ENCODE results near the gene JPT1.

The JPT1 gene

DNA sequence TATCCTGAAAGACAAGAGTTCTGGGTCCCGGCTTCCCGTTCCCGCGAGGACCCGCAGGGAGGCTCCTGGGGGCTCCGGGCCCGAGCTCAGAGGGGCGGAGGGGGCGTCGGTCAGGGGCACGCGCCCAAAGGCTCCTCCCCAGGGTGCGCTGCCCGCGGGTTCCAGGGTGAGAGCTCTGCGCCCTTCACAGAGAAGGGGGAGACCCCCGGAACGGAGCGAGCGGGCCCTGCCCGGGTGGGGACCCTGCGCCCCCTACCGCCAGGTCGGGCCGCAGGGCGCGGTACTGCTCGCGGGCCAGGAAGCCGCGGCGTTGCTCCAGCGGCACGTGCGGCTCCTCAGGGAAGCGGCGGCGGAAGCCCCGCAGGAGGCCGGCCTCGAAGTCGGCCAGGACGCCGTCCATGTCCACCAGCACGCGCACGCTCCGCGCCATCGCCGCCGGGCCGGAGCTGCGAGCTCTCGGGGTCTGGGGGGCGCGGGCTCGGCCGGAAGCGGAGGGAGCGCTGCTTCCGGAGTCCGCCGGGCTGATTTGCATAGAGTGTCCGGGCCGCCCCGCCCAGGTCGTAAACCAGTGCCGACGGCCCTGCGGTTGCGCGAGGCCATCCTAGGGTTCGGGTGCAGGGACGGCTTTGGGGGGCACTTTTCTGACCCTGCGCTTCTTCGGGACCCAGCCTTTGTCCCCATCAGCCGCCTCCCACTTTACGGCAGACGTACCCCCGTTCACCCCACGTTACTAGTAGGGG lies 22.9 kb downstream of the JPT1 start, which contains the start of gene NT5C (continued):
- TF ChIP-seq FEZF1 (tag by site-specific recombination; IDR thresholded peaks at IDR 0.05) (no peak), KLF9 (tag by site-specific recombination; IDR thresholded peaks at IDR 0.05; ENCODE audit: low read depth) (peak; percentile 40; the same call in 1 of the 2 replicates), ZFP41 (tag by site-specific recombination; IDR thresholded peaks at IDR 0.05; ENCODE audit: borderline replicate concordance) (no peak), ZNF416 (tag by site-specific recombination; IDR thresholded peaks at IDR 0.05) (no peak), ZNF202 (tag by site-specific recombination; IDR thresholded peaks at IDR 0.05; ENCODE audit: borderline replicate concordance) (no peak), ZNF121 (tag by site-specific recombination; IDR thresholded peaks at IDR 0.05) (0 out of 2 replicates have a peak, but pooled peaks have one; percentile 34), ZNF610 (tag by site-specific recombination; IDR thresholded peaks at IDR 0.05; ENCODE audit: borderline replicate concordance) (no peak), ZNF558 (tag by site-specific recombination; IDR thresholded peaks at IDR 0.05) (no peak), ZNF776 (tag by site-specific recombination; IDR thresholded peaks at IDR 0.05; ENCODE audit: borderline replicate concordance) (no peak), ZBTB20 (tag by site-specific recombination; IDR thresholded peaks at IDR 0.05) (peak; percentile 54), ZNF501 (tag by site-specific recombination; IDR thresholded peaks at IDR 0.05) (no peak), GFI1B (tag by site-specific recombination; IDR thresholded peaks at IDR 0.05) (no peak), ZNF843 (tag by site-specific recombination; IDR thresholded peaks at IDR 0.05) (no peak), ZNF555 (tag by site-specific recombination; conservative IDR thresholded peaks at IDR 0.05) (no peak), ZNF654 (tag by site-specific recombination; IDR thresholded peaks at IDR 0.05; ENCODE audit: low read depth) (no peak), ZNF544 (tag by site-specific recombination; IDR thresholded peaks at IDR 0.05) (no peak), ZNF132 (tag by site-specific recombination; IDR thresholded peaks at IDR 0.05; ENCODE audit: borderline replicate concordance) (no peak), RBAK (tag by site-specific recombination; IDR thresholded peaks at IDR 0.05) (no peak), ZNF623 (tag by site-specific recombination; IDR thresholded peaks at IDR 0.05) (no peak), ZNF37A (tag by site-specific recombination; IDR thresholded peaks at IDR 0.05) (no peak), ZNF549 (tag by site-specific recombination; IDR thresholded peaks at IDR 0.05) (no peak), ZNF624 (tag by site-specific recombination; IDR thresholded peaks at IDR 0.05) (no peak), HOXC10 (CRISPR knock-in tag; IDR thresholded peaks at IDR 0.05) (peak; percentile 96; the same call in 1 of the 2 replicates), ZNF701 (tag by site-specific recombination; IDR thresholded peaks at IDR 0.05) (no peak), KLF10 (tag by site-specific recombination; IDR thresholded peaks at IDR 0.05) (peak; percentile 77; the same call in 1 of the 2 replicates)
- TF ChIP-seq, protein P1, sequence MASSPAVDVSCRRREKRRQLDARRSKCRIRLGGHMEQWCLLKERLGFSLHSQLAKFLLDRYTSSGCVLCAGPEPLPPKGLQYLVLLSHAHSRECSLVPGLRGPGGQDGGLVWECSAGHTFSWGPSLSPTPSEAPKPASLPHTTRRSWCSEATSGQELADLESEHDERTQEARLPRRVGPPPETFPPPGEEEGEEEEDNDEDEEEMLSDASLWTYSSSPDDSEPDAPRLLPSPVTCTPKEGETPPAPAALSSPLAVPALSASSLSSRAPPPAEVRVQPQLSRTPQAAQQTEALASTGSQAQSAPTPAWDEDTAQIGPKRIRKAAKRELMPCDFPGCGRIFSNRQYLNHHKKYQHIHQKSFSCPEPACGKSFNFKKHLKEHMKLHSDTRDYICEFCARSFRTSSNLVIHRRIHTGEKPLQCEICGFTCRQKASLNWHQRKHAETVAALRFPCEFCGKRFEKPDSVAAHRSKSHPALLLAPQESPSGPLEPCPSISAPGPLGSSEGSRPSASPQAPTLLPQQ (tag by site-specific recombination; IDR thresholded peaks at IDR 0.05), result no peak; the same call in none of the 2 replicates
- TF ChIP-seq, protein P2, sequence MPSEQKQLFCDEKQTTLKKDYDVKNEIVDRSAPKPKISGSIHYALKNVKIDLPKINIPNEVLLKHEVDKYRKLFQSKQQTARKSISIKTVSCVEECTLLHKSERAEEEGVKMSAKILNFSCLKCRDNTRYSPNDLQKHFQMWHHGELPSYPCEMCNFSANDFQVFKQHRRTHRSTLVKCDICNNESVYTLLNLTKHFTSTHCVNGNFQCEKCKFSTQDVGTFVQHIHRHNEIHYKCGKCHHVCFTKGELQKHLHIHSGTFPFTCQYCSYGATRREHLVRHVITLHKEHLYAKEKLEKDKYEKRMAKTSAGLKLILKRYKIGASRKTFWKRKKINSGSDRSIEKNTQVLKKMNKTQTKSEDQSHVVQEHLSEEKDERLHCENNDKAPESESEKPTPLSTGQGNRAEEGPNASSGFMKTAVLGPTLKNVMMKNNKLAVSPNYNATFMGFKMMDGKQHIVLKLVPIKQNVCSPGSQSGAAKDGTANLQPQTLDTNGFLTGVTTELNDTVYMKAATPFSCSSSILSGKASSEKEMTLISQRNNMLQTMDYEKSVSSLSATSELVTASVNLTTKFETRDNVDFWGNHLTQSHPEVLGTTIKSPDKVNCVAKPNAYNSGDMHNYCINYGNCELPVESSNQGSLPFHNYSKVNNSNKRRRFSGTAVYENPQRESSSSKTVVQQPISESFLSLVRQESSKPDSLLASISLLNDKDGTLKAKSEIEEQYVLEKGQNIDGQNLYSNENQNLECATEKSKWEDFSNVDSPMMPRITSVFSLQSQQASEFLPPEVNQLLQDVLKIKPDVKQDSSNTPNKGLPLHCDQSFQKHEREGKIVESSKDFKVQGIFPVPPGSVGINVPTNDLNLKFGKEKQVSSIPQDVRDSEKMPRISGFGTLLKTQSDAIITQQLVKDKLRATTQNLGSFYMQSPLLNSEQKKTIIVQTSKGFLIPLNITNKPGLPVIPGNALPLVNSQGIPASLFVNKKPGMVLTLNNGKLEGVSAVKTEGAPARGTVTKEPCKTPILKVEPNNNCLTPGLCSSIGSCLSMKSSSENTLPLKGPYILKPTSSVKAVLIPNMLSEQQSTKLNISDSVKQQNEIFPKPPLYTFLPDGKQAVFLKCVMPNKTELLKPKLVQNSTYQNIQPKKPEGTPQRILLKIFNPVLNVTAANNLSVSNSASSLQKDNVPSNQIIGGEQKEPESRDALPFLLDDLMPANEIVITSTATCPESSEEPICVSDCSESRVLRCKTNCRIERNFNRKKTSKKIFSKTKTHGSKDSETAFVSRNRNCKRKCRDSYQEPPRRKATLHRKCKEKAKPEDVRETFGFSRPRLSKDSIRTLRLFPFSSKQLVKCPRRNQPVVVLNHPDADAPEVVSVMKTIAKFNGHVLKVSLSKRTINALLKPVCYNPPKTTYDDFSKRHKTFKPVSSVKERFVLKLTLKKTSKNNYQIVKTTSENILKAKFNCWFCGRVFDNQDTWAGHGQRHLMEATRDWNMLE (tag by site-specific recombination; conservative IDR thresholded peaks at IDR 0.05; ENCODE audit: low read depth), result no peak
- TF ChIP-seq, protein P3, sequence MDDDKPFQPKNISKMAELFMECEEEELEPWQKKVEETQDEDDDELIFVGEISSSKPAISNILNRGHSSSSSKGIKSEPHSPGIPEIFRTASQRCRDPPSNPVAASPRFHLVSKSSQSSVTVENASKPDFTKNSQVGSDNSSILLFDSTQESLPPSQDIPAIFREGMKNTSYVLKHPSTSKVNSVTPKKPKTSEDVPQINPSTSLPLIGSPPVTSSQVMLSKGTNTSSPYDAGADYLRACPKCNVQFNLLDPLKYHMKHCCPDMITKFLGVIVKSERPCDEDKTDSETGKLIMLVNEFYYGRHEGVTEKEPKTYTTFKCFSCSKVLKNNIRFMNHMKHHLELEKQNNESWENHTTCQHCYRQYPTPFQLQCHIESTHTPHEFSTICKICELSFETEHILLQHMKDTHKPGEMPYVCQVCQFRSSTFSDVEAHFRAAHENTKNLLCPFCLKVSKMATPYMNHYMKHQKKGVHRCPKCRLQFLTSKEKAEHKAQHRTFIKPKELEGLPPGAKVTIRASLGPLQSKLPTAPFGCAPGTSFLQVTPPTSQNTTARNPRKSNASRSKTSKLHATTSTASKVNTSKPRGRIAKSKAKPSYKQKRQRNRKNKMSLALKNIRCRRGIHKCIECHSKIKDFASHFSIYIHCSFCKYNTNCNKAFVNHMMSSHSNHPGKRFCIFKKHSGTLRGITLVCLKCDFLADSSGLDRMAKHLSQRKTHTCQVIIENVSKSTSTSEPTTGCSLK (tag by site-specific recombination; IDR thresholded peaks at IDR 0.05), result no peak
- TF ChIP-seq, protein P4, sequence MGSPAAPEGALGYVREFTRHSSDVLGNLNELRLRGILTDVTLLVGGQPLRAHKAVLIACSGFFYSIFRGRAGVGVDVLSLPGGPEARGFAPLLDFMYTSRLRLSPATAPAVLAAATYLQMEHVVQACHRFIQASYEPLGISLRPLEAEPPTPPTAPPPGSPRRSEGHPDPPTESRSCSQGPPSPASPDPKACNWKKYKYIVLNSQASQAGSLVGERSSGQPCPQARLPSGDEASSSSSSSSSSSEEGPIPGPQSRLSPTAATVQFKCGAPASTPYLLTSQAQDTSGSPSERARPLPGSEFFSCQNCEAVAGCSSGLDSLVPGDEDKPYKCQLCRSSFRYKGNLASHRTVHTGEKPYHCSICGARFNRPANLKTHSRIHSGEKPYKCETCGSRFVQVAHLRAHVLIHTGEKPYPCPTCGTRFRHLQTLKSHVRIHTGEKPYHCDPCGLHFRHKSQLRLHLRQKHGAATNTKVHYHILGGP (tag by site-specific recombination; IDR thresholded peaks at IDR 0.05), result no peak
- TF ChIP-seq, protein P5, sequence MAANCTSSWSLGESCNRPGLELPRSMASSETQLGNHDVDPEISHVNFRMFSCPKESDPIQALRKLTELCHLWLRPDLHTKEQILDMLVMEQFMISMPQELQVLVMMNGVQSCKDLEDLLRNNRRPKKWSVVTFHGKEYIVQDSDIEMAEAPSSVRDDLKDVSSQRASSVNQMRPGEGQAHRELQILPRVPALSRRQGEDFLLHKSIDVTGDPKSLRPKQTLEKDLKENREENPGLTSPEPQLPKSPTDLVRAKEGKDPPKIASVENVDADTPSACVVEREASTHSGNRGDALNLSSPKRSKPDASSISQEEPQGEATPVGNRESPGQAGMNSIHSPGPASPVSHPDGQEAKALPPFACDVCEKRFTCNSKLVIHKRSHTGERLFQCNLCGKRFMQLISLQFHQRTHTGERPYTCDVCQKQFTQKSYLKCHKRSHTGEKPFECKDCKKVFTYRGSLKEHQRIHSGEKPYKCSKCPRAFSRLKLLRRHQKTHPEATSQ (tag by site-specific recombination; IDR thresholded peaks at IDR 0.05), result no peak

Data from HEK293 (cell line).